Liver (tissue), 9 donors: ENCODE results near the gene SIGLEC9. TPM values are rescaled to one million over a fixed set of nuclear protein-coding genes. Genes with fewer than 3 reads are reported as not detected.

Experiments
- DNase-seq: peaks from one replicate; pipeline ENCODE4 v3.0.0-alpha.2; 2017; ENCODE audit warnings: low spot score
- H3K27ac ChIP-seq, 2 donors: one replicate each; pipeline ENCODE4 v1.7.0; 2013; ENCODE audit warnings: inconsistent platforms in 2 of 2, low read length in 2 of 2, control low read depth in 1 of 2, low read depth in 1 of 2, mild to moderate bottlenecking in 1 of 2
- H3K27me3 ChIP-seq, 4 donors: one replicate each; pipeline versions ENCODE4 v1.6.1 to v1.7.0; 2013; ENCODE audit warnings: low read length in 3 of 4, inconsistent platforms in 1 of 4, mild to moderate bottlenecking in 1 of 4, moderate library complexity in 1 of 4; ENCODE audit not compliant: control insufficient read depth in 4 of 4, insufficient read depth in 4 of 4
- H3K36me3 ChIP-seq, 4 donors: one replicate each; pipeline versions ENCODE4 v1.6.1 to v1.7.0; 2013; ENCODE audit warnings: low read length in 3 of 4, mild to moderate bottlenecking in 3 of 4, low read depth in 1 of 4, moderate library complexity in 1 of 4; ENCODE audit not compliant: control insufficient read depth in 4 of 4, insufficient read depth in 3 of 4
- H3K4me1 ChIP-seq, 4 donors: one replicate each; pipeline versions ENCODE4 v1.6.1 to v1.7.0; 2013; ENCODE audit warnings: low read length in 3 of 4, mild to moderate bottlenecking in 3 of 4, moderate library complexity in 1 of 4; ENCODE audit not compliant: control insufficient read depth in 4 of 4, insufficient read depth in 4 of 4
- H3K4me3 ChIP-seq, 3 donors: one replicate each; pipeline versions ENCODE4 v1.6.1 to v1.7.0; 2013; ENCODE audit warnings: low read length in 3 of 3, control low read depth in 1 of 3, low read depth in 1 of 3, mild to moderate bottlenecking in 1 of 3
- H3K9ac ChIP-seq, 2 donors: one replicate each; pipeline ENCODE4 v1.7.0; 2013; ENCODE audit warnings: low read length in 2 of 2, mild to moderate bottlenecking in 2 of 2, moderate library complexity in 2 of 2, control low read depth in 1 of 2, low read depth in 1 of 2
- H3K9me3 ChIP-seq, 4 donors: one replicate each; pipeline versions ENCODE4 v1.6.1 to v1.7.0; 2013; ENCODE audit warnings: low read length in 3 of 4; ENCODE audit not compliant: control insufficient read depth in 4 of 4
- ATF3 ChIP-seq: IDR thresholded peaks from 2 replicates; pipeline ENCODE4 v1.6.1; 2016; ENCODE audit warnings: antibody characterized with exemption
- CTCF ChIP-seq: fragments of 150-350 bp; IDR thresholded peaks from 2 replicates; pipeline ENCODE4 v1.5.1; 2017; ENCODE audit warnings: improper control_type of control experiment, low read depth, low read length; ENCODE audit not compliant: missing input control
- EGR1 ChIP-seq, 2 donors: IDR thresholded peaks; 2 replicates each; pipeline ENCODE4 v1.6.1; 2016 to 2018; ENCODE audit warnings: antibody characterized with exemption in 2 of 2, low read depth in 2 of 2
- FOXA1 ChIP-seq: IDR thresholded peaks from 2 replicates; pipeline ENCODE4 v1.6.1; 2016; ENCODE audit warnings: antibody characterized with exemption
- FOXA2 ChIP-seq: IDR thresholded peaks from 2 replicates; pipeline ENCODE4 v1.6.1; 2016; ENCODE audit warnings: antibody characterized with exemption
- GABPA ChIP-seq, 2 donors: IDR thresholded peaks in 1 of 2; conservative IDR thresholded peaks in 1 of 2; 2 replicates each; pipeline ENCODE4 v1.6.1; 2016; ENCODE audit warnings: antibody characterized with exemption in 2 of 2, mild to moderate bottlenecking in 1 of 2, moderate library complexity in 1 of 2
- HNF4A ChIP-seq, 2 donors: conservative IDR thresholded peaks; 2 replicates each; pipeline ENCODE4 v1.6.1; 2016; ENCODE audit warnings: antibody characterized with exemption in 2 of 2, mild to moderate bottlenecking in 2 of 2
- HNF4G ChIP-seq: IDR thresholded peaks from 2 replicates; pipeline ENCODE4 v1.6.1; 2016; ENCODE audit warnings: antibody characterized with exemption
- JUND ChIP-seq, 2 donors: IDR thresholded peaks; 2 replicates each; pipeline ENCODE4 v1.6.1; 2016; ENCODE audit warnings: antibody characterized with exemption in 2 of 2
- MAX ChIP-seq: IDR thresholded peaks from 2 replicates; pipeline ENCODE4 v1.6.1; 2016; ENCODE audit warnings: antibody characterized with exemption
- NR2F2 ChIP-seq: IDR thresholded peaks from 2 replicates; pipeline ENCODE4 v1.6.1; 2016; ENCODE audit warnings: antibody characterized with exemption
- RXRA ChIP-seq, 2 donors: IDR thresholded peaks; 2 replicates each; pipeline ENCODE4 v1.6.1; 2017 to 2018; ENCODE audit warnings: antibody characterized with exemption in 2 of 2, mild to moderate bottlenecking in 1 of 2
- SP1 ChIP-seq: IDR thresholded peaks from 2 replicates; pipeline ENCODE4 v1.6.1; 2018; ENCODE audit warnings: antibody characterized with exemption, mild to moderate bottlenecking
- TAF1 ChIP-seq: conservative IDR thresholded peaks from 2 replicates; pipeline ENCODE4 v1.6.1; 2016; ENCODE audit warnings: antibody characterized with exemption, mild to moderate bottlenecking
- YY1 ChIP-seq: IDR thresholded peaks from 2 replicates; pipeline ENCODE4 v1.6.1; 2016; ENCODE audit warnings: antibody characterized with exemption, mild to moderate bottlenecking
- ZBTB33 ChIP-seq: IDR thresholded peaks from 2 replicates; pipeline ENCODE4 v1.6.1; 2016; ENCODE audit warnings: antibody characterized with exemption
- WGBS: extraction: QIAGEN DNeasy Blood & Tissue Kit; methylation state at CpG from one replicate; pipeline ENCODE4 v1.1.7; 2013; 5-methylcytosine and 5-hydroxymethylcytosine counted together
- polyA plus RNA-seq, 2 donors: library from polyadenylated mRNA; stranded (reverse) in 1 of 2; unstranded in 1 of 2; fragments of 200-250 nt in 1 of 2; fragments of >200 nt in 1 of 2; fragmentation: Nextera tagmentation in 1 of 2; extraction: Ambion mirVana in 1 of 2; gene quantifications; one replicate each; pipeline versions ENCODE4 v1.2.1 to v1.2.3, GENCODE V29; 2013 to 2015
- total RNA-seq, 2 donors: library from RNA; depleted of rRNA; stranded (reverse); fragments of >200 nt; gene quantifications; one replicate each; pipeline ENCODE4 v1.2.3, GENCODE V29; 2014
- donor health status: healthy.
- donor health status: healthy.
- donor health status: healthy.
- donor health status: healthy.
- donor health status: healthy.

The SIGLEC9 gene
- total and polyA plus RNA-seq, 4 donors, result 3.0 to 5.4 (median 4.4) TPM

DNA sequence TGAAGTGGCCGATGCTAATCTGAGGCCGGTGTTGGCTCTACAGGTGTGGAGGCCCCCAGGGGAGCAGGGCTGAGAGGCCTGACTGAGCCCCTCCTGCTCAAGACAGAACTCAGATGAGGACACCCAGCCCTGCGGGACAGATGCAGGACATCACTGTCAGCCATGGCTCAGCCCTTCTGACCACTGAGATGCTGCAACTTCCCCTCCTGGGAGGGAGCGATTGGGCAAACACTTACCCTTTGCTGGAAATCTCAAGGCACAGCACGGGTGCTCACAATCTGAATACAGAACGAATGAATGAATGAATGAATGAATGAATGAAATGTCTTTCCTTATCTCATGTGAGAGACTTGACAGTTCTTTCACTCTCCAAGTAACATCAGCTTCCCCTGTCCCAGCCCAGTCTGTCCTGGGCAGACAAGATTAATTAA lies 13.9 kb downstream of the SIGLEC9 start:
- peaks cover 0 to 6% (median under 1%) of the 10 kb centered on the region in 4 donors for H3K9me3 ChIP-seq
- H3K4me3 ChIP-seq, result no peak overlapping the region
- WGBS, result 62% methylated on average over 6 of the region's 6 CpGs
- H3K4me1 ChIP-seq, result no peaks in the 10 kb centered on the region
- H3K36me3 ChIP-seq, result no peaks in the 10 kb centered on the region
- H3K9ac ChIP-seq, result peak overlapping the region in 1 of 2 donors; percentile 13
- peak overlapping the region; percentile 46 to 78 for H3K27ac ChIP-seq
- H3K27me3 ChIP-seq, result no peaks in the 10 kb centered on the region
- TF ChIP-seq ATF3 (no peak), HNF4A (conservative IDR thresholded peaks at IDR 0.05) (no peak), FOXA1 (no peak), JUND (IDR thresholded peaks at IDR 0.05) (no peak), NR2F2 (no peak), TAF1 (no peak), GABPA (IDR thresholded peaks at IDR 0.05 in 1 of 2, conservative IDR thresholded peaks at IDR 0.05 in 1 of 2) (no peak)
- no peak for DNase-seq

DNA sequence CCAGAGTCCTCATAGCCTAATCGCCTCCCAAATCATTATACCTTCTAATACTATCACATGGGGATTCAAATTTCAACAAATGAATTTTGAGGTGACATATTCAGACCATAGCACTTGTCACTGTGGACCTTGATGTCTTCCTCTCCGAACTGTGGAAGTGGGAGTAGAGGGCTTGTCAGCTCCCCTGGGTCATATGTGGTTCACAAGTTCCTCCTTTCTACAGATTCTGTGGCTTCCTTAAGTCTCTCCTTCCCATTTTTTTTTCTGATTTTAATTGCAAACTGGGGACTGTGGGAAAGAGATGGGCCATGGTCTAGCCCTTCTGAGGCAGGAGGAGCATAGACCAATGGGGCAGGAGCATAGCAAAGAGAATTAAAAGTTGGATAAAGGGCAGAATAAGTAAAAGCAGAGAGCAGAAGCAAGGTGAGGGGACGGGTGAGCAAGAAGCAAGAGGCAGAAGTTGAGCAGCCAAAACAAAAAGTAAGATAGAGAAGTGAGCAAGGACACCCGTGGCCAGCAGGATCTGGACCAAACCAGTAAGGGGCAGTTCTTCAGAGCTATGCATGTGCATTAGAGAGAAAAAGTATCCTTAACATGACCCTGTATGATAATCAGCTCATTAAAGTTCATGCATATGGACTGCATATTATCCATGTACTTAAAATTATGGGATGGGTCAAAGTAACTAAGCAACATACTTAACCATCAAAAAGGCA lies 14.8 kb downstream of the SIGLEC9 start:
- Histone ChIP-seq H3K4me1 (no peaks in the 10 kb centered on the region), H3K36me3 (no peaks in the 10 kb centered on the region), H3K27me3 (no peaks in the 10 kb centered on the region), H3K27ac (peak overlapping the region; percentile 46 to 78), H3K4me3 (no peak overlapping the region), H3K9ac (peak overlapping the region in 1 of 2 donors; percentile 13), H3K9me3 (peaks cover 0 to 6% (median under 1%) of the 10 kb centered on the region in 4 donors)
- no peak for TF ChIP-seq NR2F2
- no peak for TF ChIP-seq RXRA (IDR thresholded peaks at IDR 0.05)
- no peak for TF ChIP-seq ATF3
- no peak for TF ChIP-seq TAF1
- TF ChIP-seq FOXA1, result no peak
- TF ChIP-seq FOXA2, result no peak
- no peak for TF ChIP-seq HNF4G
- TF ChIP-seq ZBTB33, result no peak
- no peak for TF ChIP-seq MAX
- TF ChIP-seq JUND (IDR thresholded peaks at IDR 0.05), result no peak
- TF ChIP-seq HNF4A (conservative IDR thresholded peaks at IDR 0.05), result no peak
- 54% methylated on average over 4 of the region's 4 CpGs for WGBS
- no peak for DNase-seq

GRCh38 chr19:51140441-51140840 lies 15.7 kb downstream of the SIGLEC9 start:
- Histone ChIP-seq H3K36me3 (no peaks in the 10 kb centered on the region), H3K4me3 (no peak overlapping the region), H3K4me1 (no peaks in the 10 kb centered on the region), H3K9me3 (peaks cover 0 to under 1% (median 0%) of the 10 kb centered on the region in 4 donors), H3K27ac (peak overlapping the region in 1 of 2 donors; percentile 37), H3K27me3 (no peaks in the 10 kb centered on the region), H3K9ac (no peak overlapping the region)
- no peak for DNase-seq
- 41% methylated on average over 6 of the region's 6 CpGs for WGBS
- TF ChIP-seq SP1, result no peak
- TF ChIP-seq YY1, result no peak
- no peak for TF ChIP-seq HNF4A (conservative IDR thresholded peaks at IDR 0.05)
- no peak for TF ChIP-seq NR2F2
- no peak for TF ChIP-seq MAX
- TF ChIP-seq JUND (IDR thresholded peaks at IDR 0.05), result no peak
- TF ChIP-seq FOXA1, result no peak
- TF ChIP-seq RXRA (IDR thresholded peaks at IDR 0.05), result no peak
- TF ChIP-seq HNF4G, result no peak
- no peak for TF ChIP-seq CTCF
- no peak for TF ChIP-seq ZBTB33
- no peak for TF ChIP-seq TAF1
- TF ChIP-seq EGR1 (IDR thresholded peaks at IDR 0.05; ENCODE audit: low read depth in 2 of 2), result no peak
